Prostate gland (tissue), 2 donors: Measurements from ENCODE around the gene ALKBH5. TPM values are rescaled to one million over a fixed set of nuclear protein-coding genes. Genes with fewer than 3 reads are reported as not detected.

Experiments used
- DNase-seq: peaks from one replicate; pipeline ENCODE4 v3.0.0-alpha.2; 2019; ENCODE audit warnings: low spot score
- H3K27ac ChIP-seq, 2 donors: fragments of 200-600 bp; sonication (generic); 2 replicates each; pipeline ENCODE4 v1.5.1; 2017 to 2019
- H3K27me3 ChIP-seq: fragments of 200-600 bp; sonication (generic); replicated peaks from 2 replicates; pipeline ENCODE4 v1.5.1; 2019; ENCODE audit not compliant: insufficient read depth
- H3K36me3 ChIP-seq, 2 donors: fragments of 200-600 bp; sonication (generic); 1 replicate in 1 of 2; 2 replicates in 1 of 2; pipeline versions ENCODE4 v1.5.1 to v1.8.1; 2017 to 2019
- H3K4me1 ChIP-seq: fragments of 200-600 bp; sonication (generic); replicated peaks from 2 replicates; pipeline ENCODE4 v1.5.1; 2019
- H3K4me3 ChIP-seq, 2 donors: fragments of 200-600 bp; sonication (generic); 2 replicates each; pipeline ENCODE4 v1.5.1; 2017 to 2019
- H3K9me3 ChIP-seq: fragments of 200-600 bp; sonication (generic); 2 replicates; pipeline ENCODE4 v1.5.1; 2017
- CTCF ChIP-seq, 4 experiments: fragments of 200-600 bp in 2 of 4; fragments of 450-650 bp in 2 of 4; sonication (generic) in 2 of 4; IDR thresholded peaks; 1 replicate in 3 of 4; 2 replicates in 1 of 4; pipeline ENCODE4 v1.5.1; 2016 to 2019; ENCODE audit warnings: antibody characterized with exemption in 4 of 4, mild to moderate bottlenecking in 2 of 4, moderate library complexity in 2 of 4
- POLR2A ChIP-seq: fragments of 450-650 bp; IDR thresholded peaks from one replicate; pipeline ENCODE4 v1.6.1; 2016; ENCODE audit warnings: antibody characterized with exemption, mild to moderate bottlenecking
- POLR2AphosphoS5 ChIP-seq: sonication (generic); formaldehyde crosslinking; IDR thresholded peaks from one replicate; pipeline ENCODE4 v1.6.1; 2017; ENCODE audit warnings: antibody characterized with exemption
- WGBS: methylation state at CpG from one replicate; pipeline ENCODE4 v1.1.5; 2018; 5-methylcytosine and 5-hydroxymethylcytosine counted together
- intact Hi-C: fragments of 100-400 bp; cut with DNase I; formaldehyde crosslinking; loops from one replicate; pipeline ENCODE4 v1.14.2; 2022
- total RNA-seq, 2 donors: library from RNA; depleted of rRNA; stranded (reverse); fragments of >200 nt; gene quantifications; one replicate each; pipeline ENCODE4 v1.1.0, GENCODE V29; 2016

Gene ALKBH5
- total RNA-seq, 2 donors from 2014 or later: 132 to 230 TPM

GRCh38 chr17:18160128-18160856 lies 23.3 kb upstream of the ALKBH5 start:
- intact Hi-C loops: no loop called here
- Histone ChIP-seq H3K9me3 (no peaks in the 10 kb centered on the region), H3K27me3 (no peaks in the 10 kb centered on the region), H3K36me3 (no peaks in the 10 kb centered on the region), H3K27ac (no peak overlapping the region), H3K4me1 (no peaks in the 10 kb centered on the region), H3K4me3 (no peak overlapping the region)
- no peak for DNase-seq
- WGBS: 89% methylated on average over 5 of the region's 5 CpGs
- no peak for TF ChIP-seq POLR2A
- no peak for TF ChIP-seq POLR2AphosphoS5
- TF ChIP-seq CTCF (IDR thresholded peaks at IDR 0.05): no peak

GRCh38 chr17:18161207-18162145 lies 22.2 kb upstream of the ALKBH5 start:
- intact Hi-C loops: no loop called here
- H3K36me3 ChIP-seq: no peaks in the 10 kb centered on the region
- H3K4me3 ChIP-seq: no peak overlapping the region
- H3K27me3 ChIP-seq: no peaks in the 10 kb centered on the region
- H3K4me1 ChIP-seq: no peaks in the 10 kb centered on the region
- H3K27ac ChIP-seq: no peak overlapping the region
- no peak for DNase-seq
- 80% methylated on average over 12 of the region's 12 CpGs for WGBS
- TF ChIP-seq POLR2A: no peak
- no peak for TF ChIP-seq CTCF (IDR thresholded peaks at IDR 0.05)
- TF ChIP-seq POLR2AphosphoS5: no peak
- H3K9me3 ChIP-seq: no peaks in the 10 kb centered on the region

GRCh38 chr17:18163547-18163946 lies 20.1 kb upstream of the ALKBH5 start:
- no peak for TF ChIP-seq CTCF (IDR thresholded peaks at IDR 0.05)
- no peak for TF ChIP-seq POLR2AphosphoS5
- no peak for TF ChIP-seq POLR2A
- Histone ChIP-seq H3K36me3 (no peaks in the 10 kb centered on the region), H3K4me3 (no peak overlapping the region), H3K4me1 (no peaks in the 10 kb centered on the region), H3K9me3 (no peaks in the 10 kb centered on the region), H3K27me3 (no peaks in the 10 kb centered on the region), H3K27ac (no peak overlapping the region)
- 68% methylated on average over 7 of the region's 7 CpGs for WGBS
- intact Hi-C loops: no loop called here
- no peak for DNase-seq

GRCh38 chr17:18166894-18167293 lies 16.7 kb upstream of the ALKBH5 start:
- Histone ChIP-seq H3K4me3 (no peak overlapping the region), H3K9me3 (no peaks in the 10 kb centered on the region), H3K4me1 (no peaks in the 10 kb centered on the region), H3K27me3 (no peaks in the 10 kb centered on the region), H3K27ac (no peak overlapping the region), H3K36me3 (no peaks in the 10 kb centered on the region)
- no peak for DNase-seq
- 43% methylated on average over 5 of the region's 5 CpGs for WGBS
- intact Hi-C loops: no loop called here
- peak; percentile 17 for TF ChIP-seq POLR2AphosphoS5
- no peak for TF ChIP-seq CTCF (IDR thresholded peaks at IDR 0.05)
